NCI-H2171 (cell line): Measurements from ENCODE around the gene OR6N2.

ENCODE experiments used
- DNase-seq: peaks from one replicate; lab custom pipeline; 2025; lab: John Stamatoyannopoulos, UW

Gene OR6N2, protein sequence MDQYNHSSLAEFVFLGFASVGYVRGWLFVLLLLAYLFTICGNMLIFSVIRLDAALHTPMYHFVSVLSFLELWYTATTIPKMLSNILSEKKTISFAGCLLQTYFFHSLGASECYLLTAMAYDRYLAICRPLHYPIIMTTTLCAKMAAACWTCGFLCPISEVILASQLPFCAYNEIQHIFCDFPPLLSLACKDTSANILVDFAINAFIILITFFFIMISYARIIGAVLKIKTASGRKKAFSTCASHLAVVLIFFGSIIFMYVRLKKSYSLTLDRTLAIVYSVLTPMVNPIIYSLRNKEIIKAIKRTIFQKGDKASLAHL

DNA sequence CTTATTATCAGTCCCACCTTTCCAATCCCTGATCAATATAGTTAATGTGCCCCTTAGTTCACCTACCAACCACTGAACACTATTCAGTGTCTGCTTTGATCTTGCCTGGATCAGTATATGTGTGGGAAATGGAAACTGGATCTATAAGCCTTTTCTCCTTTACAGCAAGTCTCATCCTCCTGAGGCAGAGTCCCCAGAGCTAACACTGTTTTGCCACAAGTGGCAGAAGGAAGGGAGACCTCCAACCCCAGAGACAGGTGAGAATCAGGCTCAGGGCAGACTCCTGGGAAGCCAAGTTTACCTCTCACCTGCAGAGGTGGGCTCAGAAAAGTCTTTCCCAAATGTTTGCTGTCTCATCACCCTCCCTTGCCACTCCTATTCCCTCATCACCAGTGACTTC, at the start of gene OR6N2:
Gene OR6N2 (minus strand): TSS at position 101 of the 400 bp plus-strand sequence. CDS start 3,569 bp downstream, outside the sequence.
- DNase-seq: no peak

DNA sequence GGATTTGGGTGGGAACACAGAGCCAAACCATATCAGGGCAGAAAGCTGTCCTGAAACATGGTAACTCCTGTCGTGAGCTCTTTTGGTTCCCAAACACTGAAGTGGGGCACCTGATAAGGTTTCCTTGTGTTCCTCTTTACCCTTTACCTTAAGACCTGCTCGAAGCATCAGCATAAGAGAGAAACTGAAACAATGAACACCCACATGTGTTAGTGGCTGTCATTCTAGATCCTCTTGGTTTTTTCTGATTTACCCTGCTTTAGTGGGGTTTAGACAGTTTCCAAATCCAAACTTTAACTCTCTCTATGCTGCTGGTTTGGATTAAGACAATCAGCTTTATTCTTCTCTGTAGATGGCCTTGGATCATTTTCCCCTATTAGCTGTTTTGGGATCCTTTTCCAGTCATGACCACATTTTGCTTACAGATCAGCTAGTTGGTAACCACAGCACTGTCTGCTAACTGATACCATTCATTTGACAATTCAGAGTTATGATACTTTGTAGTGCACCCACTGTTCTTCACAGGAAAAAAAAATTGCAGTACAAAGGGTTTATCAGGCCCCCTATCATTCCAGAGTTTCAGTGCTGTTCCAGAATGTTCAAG, 49.2 kb upstream of the OR6N2 start:
- DNase-seq: no peak

DNA sequence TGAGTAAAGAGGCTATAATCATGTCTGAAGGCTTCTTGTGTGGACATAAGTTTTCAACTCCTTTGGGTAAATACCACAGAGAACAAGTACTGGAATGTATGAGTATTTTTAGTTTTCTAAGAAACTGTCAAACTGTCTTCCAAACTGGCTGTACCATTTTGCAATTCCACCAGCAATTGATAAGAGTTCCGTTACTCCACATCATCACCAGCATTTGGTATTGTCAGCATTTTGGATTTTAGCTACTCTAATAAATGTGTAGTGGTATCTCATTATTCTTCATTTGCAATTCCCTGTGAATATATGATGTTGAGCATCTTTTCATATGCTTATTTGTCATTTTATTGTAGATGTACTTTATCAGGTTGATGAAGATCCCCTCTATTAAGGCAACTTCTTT, 40.7 kb upstream of the OR6N2 start:
- no peak for DNase-seq

DNA sequence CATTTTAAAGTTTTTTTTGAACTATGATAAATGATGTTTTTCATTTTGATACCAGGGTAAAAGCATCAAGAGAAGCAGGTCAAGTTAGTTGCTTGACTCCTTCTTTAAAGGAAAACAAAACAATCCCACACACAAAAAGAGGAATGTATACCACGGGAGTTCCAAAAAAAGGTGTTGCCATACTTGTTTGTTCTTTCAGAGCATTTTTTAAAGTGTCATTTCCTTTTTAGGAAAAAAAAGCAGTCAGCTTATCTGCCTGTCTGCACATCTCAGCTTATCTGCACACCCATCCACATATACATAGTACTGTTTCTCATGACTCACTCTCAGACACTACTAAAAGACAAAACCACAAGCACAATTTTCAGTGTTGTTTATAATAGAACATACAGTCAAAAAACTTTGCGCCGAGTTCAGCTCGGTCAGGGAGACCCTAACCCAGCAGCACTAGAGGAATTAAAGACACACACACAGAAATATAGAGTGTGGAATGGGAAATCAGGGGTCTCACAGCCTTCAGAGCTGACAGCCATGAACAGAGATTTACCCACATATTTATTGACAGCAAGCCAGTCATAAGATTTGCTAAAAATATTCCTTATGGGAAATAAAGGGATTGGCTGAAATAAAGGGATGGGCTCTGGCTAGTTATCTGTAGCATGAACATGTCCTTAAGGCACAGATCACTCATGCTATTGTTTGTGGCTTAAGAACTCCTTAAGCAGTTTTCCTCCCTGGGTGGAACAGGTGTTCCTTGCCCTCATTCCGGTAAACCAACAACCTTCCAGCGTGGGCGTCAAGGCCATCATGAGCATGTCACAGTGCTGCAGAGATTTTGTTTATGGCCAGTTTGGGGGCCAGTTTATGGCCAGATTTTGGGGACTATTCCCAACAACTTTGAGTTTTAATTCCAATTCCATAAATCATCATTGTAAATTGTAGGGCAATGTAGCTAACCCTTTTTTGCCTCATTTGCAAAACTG, 38.7 kb upstream of the OR6N2 start:
- DNase-seq: no peak

DNA sequence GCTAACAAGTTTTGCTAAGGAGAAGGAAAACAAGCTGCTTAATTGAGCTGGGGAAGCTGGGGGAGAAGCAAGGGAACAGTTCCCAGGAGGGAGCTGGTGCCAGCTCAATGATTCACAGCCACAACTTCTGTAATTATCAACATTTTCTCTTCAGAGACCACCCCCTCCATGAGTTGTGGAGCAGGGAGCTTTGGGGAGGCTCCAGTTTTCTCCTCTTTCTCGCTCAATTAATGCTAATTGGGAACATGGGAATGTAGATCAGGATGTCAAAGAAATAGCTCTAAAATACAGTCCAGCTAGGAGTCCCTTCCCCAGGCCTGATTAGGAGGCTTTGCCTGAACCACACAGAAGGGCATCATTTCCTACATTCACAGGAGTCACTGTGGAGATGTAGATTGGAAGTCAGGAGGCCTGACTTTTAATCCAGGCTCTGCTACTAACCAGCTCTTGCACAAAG, 38.0 kb upstream of the OR6N2 start:
- no peak for DNase-seq

DNA sequence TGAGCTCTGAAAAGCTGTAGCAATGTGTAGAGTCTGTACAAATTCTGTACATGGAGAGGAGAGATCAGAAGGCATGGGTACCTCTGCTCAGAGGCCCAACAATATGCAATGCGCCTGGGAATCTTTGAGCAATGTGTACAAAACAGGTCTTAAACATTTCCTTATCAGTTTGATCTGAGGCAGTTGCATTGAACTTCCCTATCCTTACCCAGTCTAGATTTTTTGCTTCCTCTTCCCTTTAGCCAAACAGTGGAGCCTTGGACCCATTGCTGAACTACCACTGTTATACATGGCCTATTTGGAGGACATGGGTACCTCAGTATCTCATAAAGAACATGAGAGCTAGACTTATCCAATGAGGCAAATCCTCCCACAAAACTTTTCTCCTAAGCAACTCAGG, 37.6 kb upstream of the OR6N2 start:
- DNase-seq: no peak

DNA sequence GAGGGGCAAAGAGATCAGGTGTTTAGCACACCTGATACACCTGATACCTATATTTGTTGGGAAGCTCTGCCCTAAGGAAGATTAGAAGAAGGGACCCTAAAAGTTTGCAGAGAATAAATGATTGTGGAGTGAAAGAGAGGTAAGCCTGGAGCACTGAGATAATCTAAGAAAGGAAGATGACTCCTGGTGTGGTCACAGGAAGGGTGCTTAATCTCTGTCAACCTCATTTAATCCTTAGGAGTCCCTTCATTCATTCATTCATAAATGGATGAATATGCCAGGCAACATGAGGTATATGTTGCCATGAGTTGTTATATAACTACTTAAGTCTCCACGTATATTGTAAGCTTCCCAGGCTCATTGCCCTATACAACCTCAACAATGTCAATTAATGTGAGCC, 34.0 kb upstream of the OR6N2 start:
- no peak for DNase-seq

DNA sequence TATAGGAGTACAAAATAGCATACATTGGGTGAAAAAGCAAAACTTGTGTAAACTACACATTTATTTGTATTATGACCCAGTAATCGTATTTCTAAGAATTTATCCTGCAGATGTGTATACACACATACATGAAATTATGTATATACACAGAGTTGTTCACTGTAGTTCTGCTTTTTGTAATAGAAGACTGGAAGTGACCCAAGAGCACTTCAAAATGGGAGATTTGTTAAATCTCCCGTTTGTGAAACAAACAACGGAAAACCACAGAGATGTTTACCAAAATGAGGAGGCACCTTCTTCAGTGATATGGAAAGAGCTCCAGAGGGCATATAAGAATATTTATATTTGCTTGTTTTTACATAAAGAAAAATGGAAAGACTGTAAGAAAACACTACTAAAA, 32.2 kb upstream of the OR6N2 start:
- no peak for DNase-seq

DNA sequence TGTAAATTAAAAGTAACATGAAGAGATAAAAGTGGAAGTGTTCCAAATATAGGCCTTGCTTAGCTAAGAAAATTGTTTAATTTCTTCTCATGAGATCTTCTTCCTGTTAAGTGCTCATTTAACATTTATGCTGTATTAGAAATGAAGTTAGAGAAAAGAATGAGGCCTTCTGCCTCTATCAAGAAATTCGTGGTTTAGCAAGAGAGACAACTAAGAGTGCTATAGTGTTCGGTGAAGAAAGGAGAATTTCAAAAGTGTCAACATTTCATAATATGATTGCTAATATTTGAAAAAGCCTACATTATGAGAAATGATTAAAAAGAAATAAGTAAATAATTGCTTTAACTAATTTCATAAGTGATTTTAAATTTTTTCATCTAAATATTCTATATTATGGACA, 31.3 kb upstream of the OR6N2 start:
- DNase-seq: no peak

DNA sequence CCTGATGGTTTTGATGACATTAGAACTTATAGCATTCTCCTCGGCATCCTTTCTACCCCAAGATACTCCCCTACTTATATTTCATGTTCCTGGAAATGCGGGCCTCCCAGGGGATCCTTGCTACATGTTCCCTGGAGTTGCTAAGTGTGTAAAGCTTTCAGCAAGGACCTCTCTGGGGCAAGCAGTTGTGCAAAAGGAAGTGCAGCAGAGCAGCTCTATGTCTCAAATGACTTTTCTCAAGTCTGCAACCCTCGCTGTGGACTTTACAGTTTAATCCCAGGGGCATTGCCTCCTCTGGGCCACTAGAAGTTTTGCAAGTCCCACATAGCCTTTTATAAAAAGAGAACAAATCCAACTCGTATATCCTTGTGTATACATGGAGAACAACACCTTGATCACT, 29.3 kb upstream of the OR6N2 start:
- DNase-seq: no peak

DNA sequence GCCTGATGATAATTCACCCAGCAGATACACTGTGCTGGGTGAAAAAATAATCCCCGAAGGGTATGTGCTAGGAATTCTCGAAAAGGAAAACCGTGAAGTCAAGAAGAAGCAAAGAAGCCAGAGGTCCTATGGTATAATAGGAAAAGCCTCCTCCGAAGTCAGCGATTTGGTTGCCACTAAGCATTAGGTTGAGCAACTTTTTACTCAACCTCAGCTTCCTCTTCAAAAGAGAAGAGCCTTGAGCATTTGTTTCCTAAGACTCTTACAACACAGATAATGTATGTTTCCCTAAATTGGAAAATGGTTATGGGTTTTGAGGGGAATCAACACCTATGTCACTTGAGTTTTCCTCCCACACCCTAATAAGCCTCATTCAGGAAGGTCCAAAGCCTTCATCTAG, 28.9 kb upstream of the OR6N2 start:
- no peak for DNase-seq

DNA sequence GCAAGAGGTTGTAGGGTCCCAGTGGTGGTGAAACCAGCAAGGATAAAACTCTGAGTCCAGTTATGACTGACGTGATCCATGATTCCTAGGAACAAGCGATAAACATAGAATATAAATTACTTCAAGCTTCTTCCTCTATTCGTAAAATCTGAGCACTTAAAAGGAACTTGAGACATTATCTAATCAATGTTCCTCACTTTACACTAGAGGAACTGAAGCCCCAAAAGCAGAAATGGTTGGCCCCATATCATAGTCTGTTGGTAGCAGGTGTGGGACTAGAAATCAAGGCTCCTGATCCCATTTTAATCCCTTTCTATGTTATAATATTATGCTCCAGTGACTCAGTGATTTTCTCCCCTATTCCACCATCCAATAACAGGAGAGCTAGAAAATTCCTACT, 28.3 kb upstream of the OR6N2 start:
- no peak for DNase-seq

DNA sequence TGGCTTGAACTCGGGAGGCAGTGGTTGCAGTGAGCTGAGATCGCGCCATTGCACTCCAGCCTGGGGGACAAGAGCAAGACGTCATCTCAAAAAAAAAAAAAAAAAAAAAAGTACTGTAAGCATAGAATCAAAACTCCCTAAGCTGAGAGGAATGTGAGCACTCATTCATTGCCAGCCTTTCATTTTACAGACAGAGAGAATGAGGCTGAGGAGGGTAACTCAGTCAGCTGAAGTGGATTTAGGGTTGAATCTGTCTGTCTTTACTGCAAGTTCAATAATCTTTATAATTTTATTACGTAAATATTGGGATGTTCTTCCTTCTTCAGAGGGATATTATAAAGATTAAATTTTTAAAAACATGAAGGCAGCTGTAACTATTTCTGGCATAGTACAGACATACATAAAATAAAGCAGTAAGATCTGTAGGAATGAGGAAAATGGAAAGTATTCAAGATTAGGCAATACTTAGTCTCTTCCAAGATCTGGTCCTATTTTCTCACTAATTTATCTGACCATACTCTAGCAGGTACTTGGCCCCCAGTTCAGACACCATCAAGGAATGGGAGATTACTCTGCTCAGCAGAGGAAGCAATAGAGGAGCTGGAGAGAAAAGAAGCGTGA, 26.0 kb upstream of the OR6N2 start:
- no peak for DNase-seq

DNA sequence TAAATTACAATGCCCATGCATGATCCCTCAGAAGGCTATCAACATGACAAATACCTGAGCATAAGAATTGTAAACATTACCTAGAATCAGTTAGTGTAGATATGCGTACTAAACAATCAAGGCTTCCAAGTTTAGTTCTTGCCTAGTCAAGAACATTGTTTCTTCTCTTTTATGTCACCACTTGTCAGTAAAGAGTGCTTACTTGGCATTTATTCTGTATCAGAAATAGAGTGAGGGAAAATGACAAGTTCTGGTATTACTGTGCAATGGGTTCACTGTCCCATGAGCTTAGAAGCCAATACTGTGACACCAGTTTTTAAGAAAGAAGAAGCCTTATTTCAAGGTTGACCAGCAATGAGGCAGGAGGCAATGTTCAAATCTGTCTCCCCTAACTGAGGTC, 22.7 kb upstream of the OR6N2 start:
- no peak for DNase-seq

DNA sequence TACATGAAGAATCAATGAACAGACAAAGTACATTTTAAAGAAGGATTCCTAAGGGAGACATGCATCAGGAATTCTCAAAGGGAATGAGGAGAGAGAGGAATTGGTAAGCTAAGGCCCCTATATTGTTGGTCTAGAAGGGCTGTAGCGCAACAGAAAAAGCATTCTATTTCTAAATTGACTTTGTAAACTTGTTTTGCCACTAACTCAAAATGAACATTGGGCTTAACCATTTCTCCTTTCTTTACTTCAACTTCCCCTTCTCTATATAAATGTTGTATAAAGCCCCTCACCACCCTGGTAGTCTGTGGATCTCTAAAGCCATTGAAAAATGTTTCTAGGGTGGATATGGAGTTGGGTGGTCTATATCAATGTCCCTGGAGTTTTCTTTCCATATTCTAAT, 20.4 kb upstream of the OR6N2 start:
- no peak for DNase-seq

DNA sequence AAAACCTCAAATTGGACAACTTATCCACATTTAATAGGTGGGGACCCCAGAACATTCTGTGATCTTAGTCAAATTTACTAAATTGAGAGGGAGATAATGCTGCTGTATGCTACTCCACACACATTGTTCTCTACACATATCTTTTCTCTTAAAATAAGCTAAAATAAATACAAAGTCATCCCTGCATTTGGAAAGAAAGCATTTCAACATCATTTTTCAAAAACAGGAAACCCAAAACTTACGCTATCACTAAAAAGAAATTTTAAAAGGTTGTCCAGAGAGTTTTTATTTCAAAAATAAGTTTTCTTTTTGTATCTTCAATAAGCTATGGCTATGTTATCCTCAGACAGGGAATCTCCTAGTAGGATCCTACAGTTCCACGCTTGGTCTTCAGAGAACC, 19.5 kb upstream of the OR6N2 start:
- no peak for DNase-seq

DNA sequence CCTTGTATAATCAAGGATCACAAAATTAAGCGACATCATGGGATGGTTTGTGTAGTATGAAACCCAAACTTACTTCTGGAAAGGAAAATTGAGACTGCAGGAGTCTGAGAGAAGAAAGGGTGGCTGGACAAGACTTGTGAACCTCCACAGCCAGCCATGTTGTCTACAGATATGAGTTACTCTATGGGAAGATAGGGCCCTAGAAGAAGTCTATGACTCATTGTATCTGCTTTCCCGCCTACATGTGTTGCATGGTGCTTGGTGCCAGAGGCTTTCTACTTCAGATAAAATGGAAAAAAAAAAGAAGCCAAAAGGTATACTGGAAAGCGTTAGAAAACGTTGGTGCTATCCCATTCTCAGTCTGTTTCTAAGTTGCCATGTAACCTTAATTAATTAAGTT, 18.7 kb upstream of the OR6N2 start:
- no peak for DNase-seq

DNA sequence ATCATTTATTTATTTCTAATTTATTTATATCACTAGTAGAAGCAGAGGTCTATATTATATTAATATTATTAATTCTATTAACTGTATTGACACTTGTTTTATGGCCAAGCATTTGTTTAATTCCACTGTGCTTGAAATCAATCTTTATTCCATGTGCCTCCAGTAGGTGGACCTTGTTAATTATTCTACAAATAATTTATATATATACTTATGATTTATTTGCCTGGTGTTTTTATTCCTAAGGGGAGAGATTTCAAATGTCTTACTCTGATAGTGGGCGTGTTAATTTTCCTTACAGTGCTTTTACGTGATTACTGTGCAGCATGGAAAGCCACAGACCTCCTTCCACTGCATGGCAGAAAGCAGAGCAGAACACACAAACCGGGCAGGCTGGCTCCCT, 17.5 kb upstream of the OR6N2 start:
- no peak for DNase-seq

DNA sequence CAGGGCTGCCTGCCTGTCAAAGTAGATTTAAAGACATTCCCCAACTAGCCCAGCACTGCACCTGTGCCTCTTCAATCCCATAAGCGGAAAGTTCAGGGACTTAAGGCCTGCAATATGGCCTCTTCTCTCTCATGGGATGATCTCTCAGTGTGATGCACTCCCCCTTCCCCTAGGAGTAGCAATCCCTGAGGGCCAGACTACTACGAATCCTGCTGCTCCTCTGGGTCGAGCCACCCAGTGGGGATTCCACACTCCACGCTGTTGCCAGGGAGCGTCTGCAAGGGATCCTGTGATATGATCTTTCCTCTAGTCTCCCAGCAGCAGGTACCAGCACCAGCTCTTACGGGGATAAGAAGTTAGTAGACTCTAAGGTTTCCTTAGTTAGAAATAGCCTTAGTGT, 13.2 kb upstream of the OR6N2 start:
- no peak for DNase-seq

DNA sequence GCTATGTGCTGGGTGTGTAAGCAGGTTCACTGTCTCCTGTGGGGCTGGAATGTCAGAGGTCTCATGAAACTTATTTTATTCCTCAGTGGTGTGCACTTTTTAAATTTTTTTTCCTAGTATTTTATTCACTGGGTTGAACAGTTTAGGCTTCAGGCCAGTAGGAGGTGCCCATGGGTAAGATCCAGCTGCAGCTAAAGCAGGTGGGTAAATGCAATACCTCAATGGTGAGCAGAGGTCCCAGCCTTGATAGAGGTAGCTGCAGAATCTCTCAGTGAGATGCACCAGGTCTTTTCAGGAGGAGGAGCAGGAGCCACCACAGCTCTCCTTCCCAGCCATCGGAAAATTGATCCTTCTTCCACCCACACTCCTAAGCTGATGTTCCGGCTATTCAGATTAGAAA, 12.6 kb upstream of the OR6N2 start:
- DNase-seq: no peak

DNA sequence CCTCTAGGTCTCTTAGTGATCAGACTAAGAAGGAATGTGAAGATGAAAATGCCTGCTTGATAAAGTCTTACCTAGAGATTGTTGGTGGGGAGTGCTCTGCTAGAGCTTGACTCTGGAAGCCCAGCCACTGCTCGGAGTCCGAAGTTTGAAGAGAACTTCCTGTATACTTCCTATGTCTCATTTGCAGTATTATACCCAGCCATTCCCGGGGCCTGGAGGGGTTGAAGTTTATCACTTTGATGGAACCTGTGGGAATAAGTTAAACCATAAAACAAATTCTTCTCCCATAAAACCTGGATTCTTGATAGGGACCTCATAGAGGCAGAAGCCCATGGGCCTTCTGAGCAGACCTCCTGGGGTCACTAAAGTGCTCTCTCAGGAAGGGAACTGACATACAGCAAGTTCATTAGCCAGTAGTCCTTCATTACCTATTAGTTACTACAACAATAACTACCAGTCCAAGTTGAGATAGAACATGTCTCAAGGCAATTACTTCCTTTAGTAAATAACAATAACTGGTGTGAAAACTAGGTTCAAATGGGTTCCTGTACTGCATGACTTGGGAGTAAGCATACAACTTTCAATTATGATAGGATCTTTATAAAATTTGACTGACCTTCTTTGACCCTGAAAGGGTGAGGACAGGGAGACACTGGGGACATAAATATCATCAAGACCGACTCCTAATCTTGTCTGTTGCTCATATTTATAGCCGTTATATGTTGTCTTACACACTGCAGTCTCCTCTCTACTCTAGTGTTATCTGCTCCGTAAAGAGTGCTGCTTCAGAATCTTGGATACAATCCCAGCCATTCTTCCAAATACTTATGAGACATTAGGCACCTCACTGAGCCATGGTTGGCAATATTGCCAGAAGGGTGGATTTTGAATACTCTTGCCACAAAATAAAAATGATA, 8.8 kb downstream of the OR6N2 start, which contains the start of gene OR6N1:
Gene OR6N1 (minus strand): TSS at position 246 of the 917 bp plus-strand sequence. CDS start 5,513 bp downstream, outside the sequence.
- DNase-seq: no peak
